Vagina (tissue), 2 donors: Measurements from ENCODE around the gene DARS2. TPM values are rescaled to one million over a fixed set of nuclear protein-coding genes. Genes with fewer than 3 reads are reported as not detected.

Source experiments
- DNase-seq, 2 donors: peaks; one replicate each; pipeline ENCODE4 v3.0.0-alpha.2; 2017; ENCODE audit errors: extremely low spot score in 2 of 2
- H3K27ac ChIP-seq: fragments of 200-600 bp; sonication (generic); one replicate; pipeline ENCODE4 v1.5.1; 2019
- H3K27me3 ChIP-seq: fragments of 200-600 bp; sonication (generic); one replicate; pipeline ENCODE4 v1.5.1; 2019
- H3K36me3 ChIP-seq, 2 donors: fragments of 200-600 bp; sonication (generic); one replicate each; pipeline ENCODE4 v1.5.1; 2017 to 2019
- H3K4me1 ChIP-seq: fragments of 200-600 bp; sonication (generic); one replicate; pipeline ENCODE4 v1.5.1; 2019
- H3K4me3 ChIP-seq, 2 donors: fragments of 200-600 bp; sonication (generic); 1 replicate in 1 of 2; 2 replicates in 1 of 2; pipeline ENCODE4 v1.5.1; 2016 to 2019
- H3K9me3 ChIP-seq: fragments of 200-600 bp; sonication (generic); one replicate; pipeline ENCODE4 v1.5.1; 2019
- CTCF ChIP-seq, 3 experiments: fragments of 450-650 bp in 2 of 3; fragments of 200-600 bp in 1 of 3; sonication (generic) in 1 of 3; IDR thresholded peaks; one replicate each; pipeline ENCODE4 v1.5.1; 2017 to 2019; ENCODE audit warnings: antibody characterized with exemption in 3 of 3, mild to moderate bottlenecking in 2 of 3, moderate library complexity in 2 of 3
- POLR2A ChIP-seq, 2 donors: fragments of 450-650 bp; IDR thresholded peaks; one replicate each; pipeline ENCODE4 v1.6.1; 2017; ENCODE audit warnings: antibody characterized with exemption in 2 of 2, mild to moderate bottlenecking in 2 of 2, moderate library complexity in 2 of 2
- POLR2AphosphoS5 ChIP-seq, 2 donors: sonication (generic); formaldehyde crosslinking; IDR thresholded peaks; one replicate each; pipeline ENCODE4 v1.9.0; 2017; ENCODE audit warnings: antibody characterized with exemption in 2 of 2, mild to moderate bottlenecking in 2 of 2, low read depth in 1 of 2; ENCODE audit not compliant: insufficient read depth in 1 of 2
- intact Hi-C: fragments of 100-400 bp; cut with DNase I; formaldehyde crosslinking; loops from one replicate; pipeline ENCODE4 v1.15.1; 2023
- total RNA-seq: library from RNA; depleted of rRNA; stranded (reverse); fragments of >200 nt; gene quantifications from one replicate; pipeline ENCODE4 v1.2.3, GENCODE V29; 2016

Gene DARS2
- total RNA-seq, 1 donor from 2014 or later: 6.4 TPM

- intact Hi-C loops: loop anchor here (5.0 kb wide), 1 partner anchor 391 kb away; the partner anchor contains the start of gene PRDX6
- H3K4me1 ChIP-seq: peaks cover 42% of the 10 kb centered on the region
Measured at GRCh38 chr1:173868266-173869020, 44.0 kb downstream of the DARS2 start, which contains the start of gene ZBTB37. Gene ZBTB37 (plus strand): TSS chr1:173868380. CDS start chr1:173870226, 1,846 bp downstream.

GRCh38 chr1:173869021-173869359, 44.5 kb downstream of the DARS2 start:
- peak overlapping the region; percentile 86 to 92 for H3K4me3 ChIP-seq
- peaks cover 7 to 38% of the 10 kb centered on the region in 2 donors for H3K36me3 ChIP-seq
- intact Hi-C loops: loop anchor here (5.0 kb wide), 1 partner anchor 392 kb away; the partner anchor contains the start of gene PRDX6
- H3K9me3 ChIP-seq: no peaks in the 10 kb centered on the region
- H3K27ac ChIP-seq: peak overlapping the region; percentile 99
- peaks cover 42% of the 10 kb centered on the region for H3K4me1 ChIP-seq
- TF ChIP-seq CTCF (IDR thresholded peaks at IDR 0.05) (no peak), POLR2A (IDR thresholded peaks at IDR 0.05) (no peak), POLR2AphosphoS5 (IDR thresholded peaks at IDR 0.05; ENCODE audit: insufficient read depth in 1 of 2, low read depth in 1 of 2) (no peak)
- DNase-seq: no peak
- H3K27me3 ChIP-seq: no peaks in the 10 kb centered on the region

More at GRCh38 chr1:173868266-173869020, 44.0 kb downstream of the DARS2 start, which contains the start of gene ZBTB37:
- peak within 1 kb of the TSS; percentile 99 for H3K27ac ChIP-seq
- H3K27me3 ChIP-seq: no peaks in the 10 kb centered on the region
- H3K4me3 ChIP-seq: peak within 1 kb of the TSS; percentile 86 to 92
- peak in 1 of 2 donors; percentile 7 for TF ChIP-seq POLR2A (IDR thresholded peaks at IDR 0.05)
- peak in 1 of 2 donors; percentile 28 for TF ChIP-seq POLR2AphosphoS5 (IDR thresholded peaks at IDR 0.05; ENCODE audit: insufficient read depth in 1 of 2, low read depth in 1 of 2)
- TF ChIP-seq CTCF (IDR thresholded peaks at IDR 0.05): no peak
- H3K9me3 ChIP-seq: no peaks in the 10 kb centered on the region
- no peak for DNase-seq
- peaks cover 7 to 43% of the 10 kb centered on the region in 2 donors for H3K36me3 ChIP-seq

GRCh38 chr1:173870252-173871075, 46.0 kb downstream of the DARS2 start:
- Histone ChIP-seq H3K27ac (peak overlapping the region; percentile 9), H3K4me3 (no peak overlapping the region), H3K36me3 (peaks cover 0 to 26% of the 10 kb centered on the region in 2 donors), H3K27me3 (no peaks in the 10 kb centered on the region), H3K4me1 (peaks cover 33% of the 10 kb centered on the region), H3K9me3 (no peaks in the 10 kb centered on the region)
- TF ChIP-seq POLR2A (IDR thresholded peaks at IDR 0.05) (no peak), CTCF (IDR thresholded peaks at IDR 0.05) (no peak), POLR2AphosphoS5 (IDR thresholded peaks at IDR 0.05; ENCODE audit: insufficient read depth in 1 of 2, low read depth in 1 of 2) (no peak)
- DNase-seq: no peak
- intact Hi-C loops: no loop called here

GRCh38 chr1:173871091-173871490, 46.6 kb downstream of the DARS2 start:
- Histone ChIP-seq H3K9me3 (no peaks in the 10 kb centered on the region), H3K27me3 (no peaks in the 10 kb centered on the region), H3K4me3 (no peak overlapping the region), H3K36me3 (peaks cover 0 to 26% of the 10 kb centered on the region in 2 donors), H3K4me1 (peaks cover 26% of the 10 kb centered on the region), H3K27ac (no peak overlapping the region)
- intact Hi-C loops: no loop called here
- DNase-seq: no peak
- TF ChIP-seq POLR2A (IDR thresholded peaks at IDR 0.05) (no peak), CTCF (IDR thresholded peaks at IDR 0.05) (no peak), POLR2AphosphoS5 (IDR thresholded peaks at IDR 0.05; ENCODE audit: insufficient read depth in 1 of 2, low read depth in 1 of 2) (no peak)
